SJCRH30 (cell line): ENCODE data around the gene CCDC91. TPM values are rescaled to one million over a fixed set of nuclear protein-coding genes. Genes with fewer than 3 reads are reported as not detected.
"Not testable (repeated sequence)": the region's sequence is repeated elsewhere in the genome, so short reads cannot be mapped to it uniquely, and the experiment has no call there.

Source experiments
- DNase-seq, 2 experiments: peaks; one replicate each; pipeline ENCODE4 v3.0.0-alpha.2; 2015 to 2020
- H3K27ac ChIP-seq: fragments of 250-450 bp; sonication (Bioruptor Pico); 2 replicates; pipeline ENCODE4 v1.5.1; 2020; ENCODE audit warnings: mild to moderate bottlenecking, moderate library complexity
- H3K27me3 ChIP-seq: fragments of 250-450 bp; sonication (Bioruptor Pico); 2 replicates; pipeline ENCODE4 v1.5.1; 2020; ENCODE audit warnings: mild to moderate bottlenecking, moderate library complexity
- H3K36me3 ChIP-seq: fragments of 250-450 bp; sonication (Bioruptor Pico); 2 replicates; pipeline ENCODE4 v1.5.1; 2020; ENCODE audit warnings: mild to moderate bottlenecking, moderate library complexity
- H3K4me1 ChIP-seq: fragments of 250-450 bp; sonication (Bioruptor Pico); 2 replicates; pipeline ENCODE4 v1.5.1; 2020; ENCODE audit warnings: mild to moderate bottlenecking, moderate library complexity
- H3K4me3 ChIP-seq: fragments of 250-450 bp; sonication (Bioruptor Pico); 2 replicates; pipeline ENCODE4 v1.5.1; 2020; ENCODE audit warnings: mild to moderate bottlenecking, moderate library complexity
- H3K9me3 ChIP-seq: fragments of 250-450 bp; sonication (Bioruptor Pico); replicated peaks from 2 replicates; pipeline ENCODE4 v1.5.1; 2020; ENCODE audit warnings: mild to moderate bottlenecking, moderate library complexity
- total RNA-seq: library from RNA; depleted of rRNA; stranded (reverse); fragments of >200 nt; shearing (Covaris generic); gene quantifications from 2 replicates; pipeline ENCODE4 v1.2.3, GENCODE V29; 2014

CCDC91 gene
- total RNA-seq, 1 experiment from 2014 or later: 46.8 TPM

DNA sequence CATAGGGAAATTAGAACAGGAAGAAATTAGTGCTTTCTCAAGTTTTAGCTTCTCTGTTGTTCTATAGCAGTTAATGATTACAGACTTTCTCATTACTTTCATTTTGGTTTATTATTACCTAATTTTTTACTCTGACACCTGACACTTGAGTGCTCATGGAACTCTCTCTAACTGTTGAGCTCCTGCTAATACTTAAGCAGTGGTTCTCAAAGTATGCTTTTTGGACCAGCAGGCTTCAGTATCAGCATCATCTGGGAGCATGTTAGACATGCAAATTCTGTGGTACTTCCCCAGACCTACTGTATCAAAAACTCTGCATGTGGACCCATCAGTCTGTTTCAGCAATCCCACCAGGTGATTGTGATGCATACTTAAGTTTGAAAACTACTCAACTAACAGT lies 235.3 kb downstream of the CCDC91 start:
- no peak overlapping the region for H3K27ac ChIP-seq
- no peak for DNase-seq
- H3K9me3 ChIP-seq: no peaks in the 10 kb centered on the region
- no peaks in the 10 kb centered on the region for H3K4me1 ChIP-seq
- no peaks in the 10 kb centered on the region; the same call in 1 of the 2 replicates for H3K36me3 ChIP-seq
- H3K4me3 ChIP-seq: no peak overlapping the region
- H3K27me3 ChIP-seq: no peaks in the 10 kb centered on the region

DNA sequence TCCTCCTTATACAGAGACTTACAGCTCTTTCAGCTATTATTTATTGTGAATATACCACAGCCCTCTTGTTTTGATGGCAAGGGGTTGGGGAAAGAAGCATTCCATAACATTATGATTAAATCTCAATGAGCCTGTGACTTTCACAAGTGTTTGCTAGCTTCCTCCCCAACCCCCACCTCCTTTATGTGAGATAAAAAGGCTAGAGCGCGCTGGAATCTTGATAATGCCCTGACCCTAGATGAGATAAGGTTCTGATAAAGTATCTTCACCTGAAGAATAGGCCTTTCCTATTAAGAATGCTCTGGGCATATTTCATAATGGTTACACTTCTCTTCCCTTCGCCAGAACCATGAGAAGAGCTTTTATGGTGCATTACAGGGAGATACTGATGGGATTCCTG lies 236.8 kb downstream of the CCDC91 start:
- H3K9me3 ChIP-seq: no peaks in the 10 kb centered on the region
- no peak overlapping the region for H3K27ac ChIP-seq
- no peak overlapping the region for H3K4me3 ChIP-seq
- DNase-seq: no peak
- H3K36me3 ChIP-seq: no peaks in the 10 kb centered on the region; the same call in 1 of the 2 replicates
- no peaks in the 10 kb centered on the region for H3K27me3 ChIP-seq
- H3K4me1 ChIP-seq: no peaks in the 10 kb centered on the region

DNA sequence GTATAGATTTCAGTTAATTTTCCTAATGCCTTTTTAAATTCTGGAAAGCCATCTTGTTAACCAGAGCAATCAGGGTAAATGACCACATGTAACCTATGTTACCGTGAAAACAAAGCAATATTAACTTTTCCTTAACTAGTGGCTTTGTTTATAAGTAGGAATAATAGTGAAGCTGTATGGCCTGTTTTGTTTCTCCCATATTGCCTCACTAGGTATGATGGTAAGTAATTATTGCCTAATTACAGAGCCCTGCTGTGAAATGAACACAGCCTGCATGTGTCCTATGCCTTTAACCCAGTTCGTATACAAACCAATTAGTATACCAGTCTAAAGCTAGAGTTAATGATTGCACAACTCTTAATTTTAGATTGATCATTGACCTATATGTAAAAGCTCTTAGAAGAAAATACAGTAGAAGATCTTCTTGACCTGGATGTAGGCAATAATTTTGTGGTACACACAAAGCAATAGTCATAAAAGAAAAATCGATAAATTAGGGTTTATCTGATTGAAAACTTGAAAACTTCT lies 249.9 kb downstream of the CCDC91 start:
- DNase-seq: no peak
- no peak overlapping the region for H3K4me3 ChIP-seq
- H3K27ac ChIP-seq: no peak overlapping the region
- H3K4me1 ChIP-seq: no peaks in the 10 kb centered on the region
- no peaks in the 10 kb centered on the region for H3K27me3 ChIP-seq
- no peaks in the 10 kb centered on the region for H3K9me3 ChIP-seq
- H3K36me3 ChIP-seq: no peaks in the 10 kb centered on the region

DNA sequence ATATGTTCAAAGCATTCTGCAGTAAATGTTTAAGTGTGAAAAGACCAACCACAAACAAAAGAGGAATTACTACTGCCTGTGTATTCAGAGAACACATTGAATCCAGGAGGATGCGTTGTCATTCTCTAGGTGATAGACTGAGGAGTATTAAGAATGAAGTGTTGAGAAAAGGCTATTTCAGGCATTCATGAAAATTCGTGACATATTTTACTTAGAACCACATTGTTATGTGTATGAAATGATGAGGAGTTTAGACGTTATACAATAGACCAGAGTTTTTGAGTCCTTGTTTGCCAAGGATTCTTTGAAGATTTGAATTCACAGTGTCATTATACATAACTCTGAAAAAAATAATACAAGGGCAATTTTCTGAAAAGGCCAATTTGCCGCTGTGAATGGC lies 251.8 kb downstream of the CCDC91 start:
- Histone ChIP-seq H3K27ac (no peak overlapping the region), H3K9me3 (no peaks in the 10 kb centered on the region), H3K36me3 (no peaks in the 10 kb centered on the region), H3K27me3 (no peaks in the 10 kb centered on the region), H3K4me3 (no peak overlapping the region), H3K4me1 (no peaks in the 10 kb centered on the region)
- DNase-seq: no peak

DNA sequence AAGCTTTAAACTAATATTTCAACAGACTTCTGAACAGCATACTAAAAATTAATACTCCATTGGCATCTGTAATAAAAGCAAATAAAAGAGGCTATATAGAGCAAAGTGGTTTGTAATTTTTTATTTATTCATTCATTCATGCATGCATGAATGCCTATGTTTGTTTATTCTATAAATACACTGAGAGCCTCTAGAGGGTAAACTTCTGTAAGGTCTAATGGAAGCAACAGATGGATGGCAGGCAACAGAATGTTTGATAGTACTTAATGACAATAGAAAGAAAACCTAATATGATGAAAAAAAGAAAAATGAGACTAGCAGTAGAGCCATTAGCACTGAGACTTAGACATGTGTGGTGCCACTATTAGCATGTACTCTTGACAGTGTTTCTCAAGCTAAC lies 253.1 kb downstream of the CCDC91 start:
- no peaks in the 10 kb centered on the region for H3K4me1 ChIP-seq
- no peak for DNase-seq
- no peaks in the 10 kb centered on the region for H3K36me3 ChIP-seq
- H3K27me3 ChIP-seq: no peaks in the 10 kb centered on the region
- H3K27ac ChIP-seq: no peak overlapping the region
- H3K9me3 ChIP-seq: no peaks in the 10 kb centered on the region
- H3K4me3 ChIP-seq: no peak overlapping the region

DNA sequence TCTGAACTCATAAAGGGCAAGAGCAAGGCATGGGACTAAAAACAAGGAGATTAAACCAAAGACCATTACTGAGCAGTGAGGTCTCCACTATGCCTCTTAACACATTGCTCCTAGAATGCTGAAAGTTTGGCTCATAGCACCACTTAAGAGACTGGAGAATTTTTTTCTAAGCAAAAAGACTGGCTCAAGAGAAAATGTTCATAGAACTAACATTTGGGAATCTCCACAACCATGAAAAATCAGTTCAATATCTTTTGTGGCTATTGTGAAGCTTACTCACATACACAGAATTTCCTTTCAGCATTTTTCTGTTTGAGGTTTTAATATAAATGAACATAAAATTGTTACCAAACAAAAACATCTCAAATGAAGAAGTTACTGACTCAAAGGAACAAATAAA lies 255.8 kb downstream of the CCDC91 start:
- no peaks in the 10 kb centered on the region for H3K9me3 ChIP-seq
- no peaks in the 10 kb centered on the region for H3K36me3 ChIP-seq
- no peaks in the 10 kb centered on the region for H3K4me1 ChIP-seq
- H3K27ac ChIP-seq: no peak overlapping the region
- DNase-seq: no peak
- no peaks in the 10 kb centered on the region for H3K27me3 ChIP-seq
- H3K4me3 ChIP-seq: no peak overlapping the region

DNA sequence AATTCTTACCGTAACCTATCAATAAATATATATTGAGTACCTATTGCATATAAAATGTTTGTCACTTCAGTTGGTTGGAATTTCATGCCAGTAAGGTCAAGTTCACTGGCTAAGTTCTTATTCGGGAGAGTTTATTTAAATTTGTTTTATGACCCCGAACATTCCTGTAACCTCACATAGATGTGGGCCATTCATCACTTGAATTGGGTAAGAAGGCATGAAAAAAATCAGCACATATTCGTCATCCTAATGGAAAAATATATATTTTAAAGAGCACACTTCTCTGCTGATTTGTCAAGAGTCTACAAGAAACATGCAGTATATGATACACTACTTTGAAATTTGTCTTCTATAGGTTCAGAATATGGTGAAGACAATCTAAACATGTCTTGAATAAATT lies 263.4 kb downstream of the CCDC91 start:
- H3K36me3 ChIP-seq: peaks cover 6% of the 10 kb centered on the region
- H3K9me3 ChIP-seq: no peaks in the 10 kb centered on the region
- H3K27ac ChIP-seq: no peak overlapping the region
- no peak overlapping the region for H3K4me3 ChIP-seq
- DNase-seq: no peak
- H3K4me1 ChIP-seq: no peaks in the 10 kb centered on the region
- H3K27me3 ChIP-seq: no peaks in the 10 kb centered on the region

DNA sequence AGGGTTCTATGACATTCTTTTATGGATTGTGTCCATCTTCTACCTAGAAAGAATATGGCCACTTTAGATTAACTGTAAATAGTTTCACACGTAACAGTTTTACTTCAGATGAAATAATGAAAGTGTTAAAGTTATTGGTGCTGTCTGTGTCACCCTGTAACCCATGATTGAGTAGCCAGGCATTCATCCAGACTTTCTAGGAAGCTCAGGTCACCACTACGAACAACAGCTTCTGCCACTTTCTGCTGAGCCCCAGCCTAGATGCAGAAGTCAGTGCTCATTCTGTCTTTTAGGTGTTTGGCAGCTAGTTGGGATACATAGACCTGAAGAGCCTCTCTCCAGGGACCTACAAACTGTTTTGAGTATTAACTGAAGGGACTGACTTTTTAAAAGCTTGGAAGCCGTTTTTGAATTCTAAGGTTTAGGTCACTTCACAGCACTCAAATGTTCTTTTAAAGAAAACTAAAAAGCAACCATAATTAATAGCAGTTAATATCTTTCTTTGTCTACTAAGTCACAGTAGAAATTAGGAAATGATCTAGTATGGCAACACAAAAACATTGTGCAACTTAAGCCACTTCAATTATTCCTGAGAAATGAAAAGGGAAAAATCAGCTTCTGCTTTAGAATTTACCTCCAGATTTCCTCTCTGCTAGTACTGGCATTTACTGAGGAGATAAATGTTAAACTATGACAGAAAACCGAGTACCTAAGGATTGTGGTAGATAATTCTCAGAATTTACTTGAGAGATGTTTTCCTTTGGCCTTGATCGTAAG lies 266.9 kb downstream of the CCDC91 start:
- no peak for DNase-seq
- peaks cover 8% of the 10 kb centered on the region for H3K36me3 ChIP-seq
- H3K27ac ChIP-seq: no peak overlapping the region
- H3K9me3 ChIP-seq: no peaks in the 10 kb centered on the region
- no peak overlapping the region for H3K4me3 ChIP-seq
- no peaks in the 10 kb centered on the region for H3K4me1 ChIP-seq
- H3K27me3 ChIP-seq: no peaks in the 10 kb centered on the region

DNA sequence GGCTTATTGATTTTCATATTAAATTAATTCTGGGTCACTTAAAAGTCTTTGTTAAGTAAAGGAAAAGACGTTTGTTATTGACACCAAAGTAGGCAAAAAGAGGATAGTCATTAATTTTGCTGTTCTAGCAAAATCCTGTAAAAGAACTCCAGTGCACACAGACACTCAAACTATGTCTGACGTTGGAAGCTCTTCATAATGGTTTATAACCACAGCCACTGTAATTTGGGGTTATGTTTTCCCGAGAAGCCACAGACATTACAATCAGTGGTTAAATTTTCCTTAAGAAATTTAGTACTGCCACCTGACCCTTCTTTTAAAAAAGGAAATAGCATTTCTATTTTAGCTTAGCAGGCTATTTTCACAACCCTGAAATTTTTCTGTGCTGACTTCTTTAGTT lies 267.5 kb downstream of the CCDC91 start:
- Histone ChIP-seq H3K27ac (no peak overlapping the region), H3K9me3 (no peaks in the 10 kb centered on the region), H3K4me3 (no peak overlapping the region), H3K4me1 (no peaks in the 10 kb centered on the region), H3K36me3 (peaks cover 9% of the 10 kb centered on the region), H3K27me3 (no peaks in the 10 kb centered on the region)
- DNase-seq: no peak

DNA sequence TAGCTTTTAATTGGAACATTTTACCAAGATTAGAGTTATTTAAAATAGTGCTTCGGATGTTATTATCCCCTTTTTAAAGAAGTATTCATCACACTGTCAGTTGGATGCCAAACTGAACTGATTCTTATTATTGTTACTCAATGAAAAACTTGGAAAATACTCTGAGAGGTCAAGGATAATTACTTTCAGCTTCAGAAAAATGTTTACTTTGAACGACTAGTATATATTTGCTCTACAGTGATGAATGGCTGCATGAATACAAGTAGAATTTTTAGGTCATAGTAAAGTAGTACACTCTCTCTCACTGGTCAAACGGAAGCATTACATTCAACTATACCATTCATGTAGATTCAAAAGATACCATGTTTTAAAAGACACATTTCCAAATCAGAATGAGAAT lies 269.2 kb downstream of the CCDC91 start:
- no peaks in the 10 kb centered on the region for H3K4me1 ChIP-seq
- no peak overlapping the region for H3K27ac ChIP-seq
- peaks cover 9% of the 10 kb centered on the region; the same call in 1 of the 2 replicates for H3K36me3 ChIP-seq
- H3K9me3 ChIP-seq: no peaks in the 10 kb centered on the region
- no peak overlapping the region for H3K4me3 ChIP-seq
- H3K27me3 ChIP-seq: no peaks in the 10 kb centered on the region
- DNase-seq: no peak

DNA sequence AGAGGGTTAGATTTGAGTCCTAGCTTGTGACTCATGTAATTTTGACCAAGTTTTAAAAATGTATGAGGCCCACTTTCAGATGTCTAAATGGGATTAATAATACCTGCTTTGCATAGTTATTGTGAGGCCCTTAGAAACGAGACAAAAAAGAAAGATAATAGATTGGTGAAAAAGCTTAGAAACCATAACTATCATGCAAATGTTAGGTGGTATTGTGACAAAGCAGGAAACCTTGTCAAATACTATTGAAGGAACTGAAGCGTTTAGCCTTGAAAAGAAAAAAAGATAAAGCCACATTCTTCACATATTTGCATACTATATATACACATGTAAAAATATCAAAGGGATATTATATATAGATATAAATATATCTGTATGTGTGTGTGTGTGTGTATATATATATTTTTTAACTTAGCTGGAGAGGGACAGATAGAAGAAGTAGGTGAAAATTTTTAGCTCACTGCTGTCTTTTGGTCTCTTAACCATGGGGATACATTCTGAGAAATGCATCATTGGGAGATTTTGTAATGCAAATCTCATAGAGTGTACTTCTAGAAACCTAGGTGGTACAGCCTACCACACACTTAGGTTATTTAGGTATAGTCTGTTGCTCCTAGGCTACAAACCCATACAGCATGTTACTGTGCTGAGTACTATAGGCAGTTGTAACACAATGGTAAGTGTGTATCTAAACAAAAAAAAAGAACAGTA lies 270.3 kb downstream of the CCDC91 start:
- Histone ChIP-seq H3K27me3 (no peaks in the 10 kb centered on the region), H3K27ac (no peak overlapping the region), H3K36me3 (peaks cover 9% of the 10 kb centered on the region; the same call in 1 of the 2 replicates), H3K4me1 (no peaks in the 10 kb centered on the region), H3K4me3 (no peak overlapping the region), H3K9me3 (no peaks in the 10 kb centered on the region)
- no peak for DNase-seq

DNA sequence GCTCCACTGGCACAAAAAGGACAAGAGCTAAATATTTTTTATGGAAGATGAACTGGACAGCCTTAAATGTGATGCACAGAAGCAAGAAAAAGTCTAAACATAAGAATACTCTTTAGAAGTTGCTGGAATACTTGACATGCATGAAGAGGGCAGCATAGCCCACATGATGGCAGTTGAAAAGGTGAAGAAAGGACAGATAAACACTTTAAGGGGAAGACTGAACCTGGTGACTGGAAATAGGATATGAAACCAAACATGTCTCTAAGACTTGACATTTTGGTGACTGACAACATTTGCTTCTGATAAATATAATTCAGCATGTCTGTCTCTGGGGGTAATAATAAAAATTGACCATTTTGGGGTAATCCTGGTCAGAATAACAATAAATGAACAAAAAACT lies 273.1 kb downstream of the CCDC91 start:
- no peak for DNase-seq
- Histone ChIP-seq H3K4me3 (no peak overlapping the region), H3K4me1 (no peaks in the 10 kb centered on the region)

DNA sequence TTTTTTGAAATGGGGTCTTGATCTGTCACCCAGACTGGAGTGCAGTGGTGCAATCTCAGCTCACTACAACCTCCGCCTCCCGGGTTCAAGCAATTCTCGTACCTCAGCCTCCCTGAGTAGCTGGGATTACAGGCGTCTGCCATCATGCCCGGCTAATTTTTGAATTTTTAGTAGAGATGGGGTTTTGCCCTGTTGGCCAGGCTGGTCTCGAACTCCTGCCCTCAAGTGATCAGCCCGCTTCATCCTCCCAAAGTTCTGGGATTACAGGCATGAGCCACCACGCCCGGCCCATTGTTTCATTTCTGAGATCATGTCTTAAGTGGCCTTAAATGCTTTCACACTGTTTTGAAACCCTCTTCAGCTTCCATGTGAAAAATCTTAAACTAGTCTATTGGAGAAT lies 281.5 kb downstream of the CCDC91 start:
- H3K4me3 ChIP-seq, H3K9me3 ChIP-seq, H3K27ac ChIP-seq, H3K27me3 ChIP-seq, H3K4me1 ChIP-seq, DNase-seq, H3K36me3 ChIP-seq: not testable (repeated sequence)

More for the DNA sequence above, 273.1 kb downstream of the CCDC91 start:
- Histone ChIP-seq H3K36me3 (peaks cover 5% of the 10 kb centered on the region; the same call in 1 of the 2 replicates), H3K27ac (no peak overlapping the region), H3K9me3 (no peaks in the 10 kb centered on the region), H3K27me3 (no peaks in the 10 kb centered on the region)

DNA sequence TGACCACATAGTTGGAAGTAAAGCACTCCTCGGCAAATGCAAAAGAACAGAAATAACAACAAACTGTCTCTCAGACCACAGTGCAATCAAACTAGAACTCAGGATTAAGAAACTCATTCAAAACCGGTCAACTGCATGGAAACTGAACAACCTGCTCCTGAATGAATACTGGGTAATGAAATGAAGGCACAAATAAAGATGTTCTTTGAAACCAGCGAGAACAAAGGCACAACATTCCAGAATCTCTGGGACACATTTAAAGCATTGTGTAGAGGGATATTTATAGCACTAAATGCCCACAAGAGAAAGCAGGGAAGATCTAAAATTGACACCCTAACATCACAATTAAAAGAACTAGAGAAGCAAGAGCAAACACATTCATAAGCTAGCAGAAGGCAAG lies 285.9 kb downstream of the CCDC91 start:
- not testable (repeated sequence) for DNase-seq, H3K9me3 ChIP-seq, H3K4me1 ChIP-seq, H3K27me3 ChIP-seq, H3K27ac ChIP-seq, H3K4me3 ChIP-seq, H3K36me3 ChIP-seq

DNA sequence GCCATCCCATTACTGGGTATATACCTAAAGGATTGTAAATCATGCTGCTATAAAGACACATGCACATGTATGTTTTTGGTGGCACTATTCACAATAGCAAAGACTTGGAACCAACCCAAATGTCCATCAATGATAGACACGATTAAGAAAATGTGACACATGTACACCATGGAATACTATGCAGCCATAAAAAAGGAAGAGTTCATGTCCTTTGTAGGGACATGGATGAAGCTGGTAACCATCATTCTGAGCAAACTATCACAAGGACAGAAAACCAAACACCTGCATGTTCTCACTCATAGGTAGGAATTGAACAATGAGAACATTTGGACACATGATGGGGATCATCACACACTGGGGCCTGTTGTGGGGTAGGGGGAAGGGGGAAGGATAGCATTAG lies 288.8 kb downstream of the CCDC91 start:
- not testable (repeated sequence) for H3K36me3 ChIP-seq, H3K4me1 ChIP-seq, H3K9me3 ChIP-seq, H3K4me3 ChIP-seq, DNase-seq, H3K27me3 ChIP-seq, H3K27ac ChIP-seq
